Right atrium auricular region (tissue), 2 donors: ENCODE results near the gene KRR1. TPM values are rescaled to one million over a fixed set of nuclear protein-coding genes. Genes with fewer than 3 reads are reported as not detected.
A peak's percentile ranks its signal among the peaks of the same experiment; 100 is the strongest.
"Not testable (repeated sequence)": the region's sequence is repeated elsewhere in the genome, so short reads cannot be mapped to it uniquely, and the experiment has no call there.

Source experiments
- DNase-seq: peaks from one replicate; pipeline ENCODE4 v3.0.0-alpha.2; 2019; ENCODE audit warnings: low spot score
- H3K27ac ChIP-seq, 2 donors: fragments of 200-600 bp; sonication (generic); 1 replicate in 1 of 2; 2 replicates in 1 of 2; pipeline ENCODE4 v1.5.1; 2016 to 2019
- H3K27me3 ChIP-seq, 2 donors: fragments of 200-600 bp; sonication (generic); one replicate each; pipeline versions ENCODE4 v1.5.1 to v1.6.0; 2017 to 2019
- H3K36me3 ChIP-seq: fragments of 200-600 bp; sonication (generic); one replicate; pipeline ENCODE4 v1.5.1; 2016
- H3K4me1 ChIP-seq, 2 donors: fragments of 200-600 bp; sonication (generic); one replicate each; pipeline versions ENCODE4 v1.5.1 to v1.6.0; 2017 to 2019
- H3K4me3 ChIP-seq, 2 donors: fragments of 200-600 bp; sonication (generic); 1 replicate in 1 of 2; 2 replicates in 1 of 2; pipeline ENCODE4 v1.5.1; 2017 to 2019; ENCODE audit warnings: mild to moderate bottlenecking in 1 of 2, moderate library complexity in 1 of 2
- H3K9me3 ChIP-seq, 2 donors: fragments of 200-600 bp; sonication (generic); one replicate each; pipeline ENCODE4 v1.5.1; 2019
- total RNA-seq, 2 donors: library from RNA; depleted of rRNA; stranded (reverse); fragments of >200 nt; gene quantifications; one replicate each; pipeline ENCODE4 v1.1.0, GENCODE V29; 2016
- TF ChIP-seq, protein P1 (sequence below), 2 donors: fragments of 200-600 bp; sonication (generic); IDR thresholded peaks; one replicate each; pipeline ENCODE4 v1.5.1; 2019; ENCODE audit warnings: antibody characterized with exemption in 2 of 2

The KRR1 gene
- total RNA-seq, 2 donors from 2014 or later, result 12.3 to 23.8 TPM

DNA sequence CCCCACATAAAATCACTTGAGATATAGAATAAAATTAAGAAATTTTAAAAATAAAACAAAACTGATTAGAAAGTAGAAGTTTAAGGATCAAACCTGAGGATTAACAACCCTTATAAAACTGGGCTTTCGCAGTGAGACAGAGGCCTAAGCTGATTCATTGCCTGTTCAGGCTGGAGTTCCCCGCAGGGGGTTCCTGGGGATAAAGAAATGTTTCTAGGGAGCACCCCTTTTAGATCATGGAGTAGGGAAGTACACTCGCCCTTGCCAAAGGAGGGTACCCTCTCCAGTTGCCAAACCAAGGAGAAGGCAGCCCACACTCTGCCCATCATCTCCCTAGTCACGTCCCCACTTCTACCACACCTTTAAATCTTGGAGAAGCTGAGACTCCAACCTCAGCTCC is 24.1 kb downstream of the KRR1 start:
- Histone ChIP-seq H3K27ac (no peak overlapping the region), H3K36me3 (no peaks in the 10 kb centered on the region)

DNA sequence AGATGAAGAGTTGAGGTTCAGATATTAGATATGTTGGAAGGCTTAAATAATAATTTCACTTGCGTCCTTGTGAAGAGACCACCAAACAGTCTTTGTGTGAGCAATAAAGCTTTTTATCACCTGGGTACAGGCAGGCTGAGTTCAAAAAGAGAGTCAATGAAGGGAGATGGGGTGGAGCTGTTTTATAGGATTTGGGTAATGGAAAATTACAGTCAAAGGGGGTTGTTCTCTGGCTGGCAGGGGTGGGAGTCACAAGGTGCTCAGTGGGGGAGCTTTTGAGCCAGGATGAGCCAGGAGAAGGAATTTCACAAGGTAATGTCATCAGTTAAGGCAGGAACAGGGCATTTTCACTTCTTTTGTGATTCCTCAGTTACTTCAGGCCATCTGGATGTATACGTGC is 27.0 kb downstream of the KRR1 start:
- not testable (repeated sequence) for DNase-seq, H3K36me3 ChIP-seq, H3K9me3 ChIP-seq, H3K4me3 ChIP-seq, H3K27ac ChIP-seq, H3K27me3 ChIP-seq, H3K4me1 ChIP-seq

More for the DNA sequence above, 24.1 kb downstream of the KRR1 start:
- DNase-seq, result no peak
- Histone ChIP-seq H3K4me3 (no peak overlapping the region), H3K27me3 (no peaks in the 10 kb centered on the region), H3K4me1 (no peaks in the 10 kb centered on the region), H3K9me3 (no peaks in the 10 kb centered on the region)
- TF ChIP-seq, protein P1, sequence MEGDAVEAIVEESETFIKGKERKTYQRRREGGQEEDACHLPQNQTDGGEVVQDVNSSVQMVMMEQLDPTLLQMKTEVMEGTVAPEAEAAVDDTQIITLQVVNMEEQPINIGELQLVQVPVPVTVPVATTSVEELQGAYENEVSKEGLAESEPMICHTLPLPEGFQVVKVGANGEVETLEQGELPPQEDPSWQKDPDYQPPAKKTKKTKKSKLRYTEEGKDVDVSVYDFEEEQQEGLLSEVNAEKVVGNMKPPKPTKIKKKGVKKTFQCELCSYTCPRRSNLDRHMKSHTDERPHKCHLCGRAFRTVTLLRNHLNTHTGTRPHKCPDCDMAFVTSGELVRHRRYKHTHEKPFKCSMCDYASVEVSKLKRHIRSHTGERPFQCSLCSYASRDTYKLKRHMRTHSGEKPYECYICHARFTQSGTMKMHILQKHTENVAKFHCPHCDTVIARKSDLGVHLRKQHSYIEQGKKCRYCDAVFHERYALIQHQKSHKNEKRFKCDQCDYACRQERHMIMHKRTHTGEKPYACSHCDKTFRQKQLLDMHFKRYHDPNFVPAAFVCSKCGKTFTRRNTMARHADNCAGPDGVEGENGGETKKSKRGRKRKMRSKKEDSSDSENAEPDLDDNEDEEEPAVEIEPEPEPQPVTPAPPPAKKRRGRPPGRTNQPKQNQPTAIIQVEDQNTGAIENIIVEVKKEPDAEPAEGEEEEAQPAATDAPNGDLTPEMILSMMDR (IDR thresholded peaks at IDR 0.05), result no peak

GRCh38 chr12:75483431-75483830 is 28.0 kb downstream of the KRR1 start:
- TF ChIP-seq, protein P1 (IDR thresholded peaks at IDR 0.05), result no peak
- Histone ChIP-seq H3K27ac (peak overlapping the region in 1 of 2 donors; percentile 29), H3K4me3 (peak overlapping the region in 1 of 2 donors; percentile 1), H3K36me3 (no peaks in the 10 kb centered on the region), H3K4me1 (no peaks in the 10 kb centered on the region), H3K27me3 (no peaks in the 10 kb centered on the region), H3K9me3 (no peaks in the 10 kb centered on the region)
- no peak for DNase-seq

GRCh38 chr12:75482646-75483045 is 28.8 kb downstream of the KRR1 start:
- Histone ChIP-seq H3K9me3 (no peaks in the 10 kb centered on the region), H3K4me3 (no peak overlapping the region), H3K36me3 (no peaks in the 10 kb centered on the region), H3K4me1 (no peaks in the 10 kb centered on the region), H3K27me3 (no peaks in the 10 kb centered on the region), H3K27ac (peak overlapping the region in 1 of 2 donors; percentile 29)
- DNase-seq, result no peak
- TF ChIP-seq, protein P1 (IDR thresholded peaks at IDR 0.05), result no peak

- no peak for DNase-seq
- no peaks in the 10 kb centered on the region for H3K27me3 ChIP-seq
- TF ChIP-seq, protein P1 (IDR thresholded peaks at IDR 0.05), result no peak
- no peaks in the 10 kb centered on the region for H3K36me3 ChIP-seq
- H3K27ac ChIP-seq, result peak overlapping the region; percentile 36 to 60
- no peaks in the 10 kb centered on the region for H3K4me1 ChIP-seq
- H3K9me3 ChIP-seq, result no peaks in the 10 kb centered on the region
- H3K4me3 ChIP-seq, result peak overlapping the region; percentile 34 to 38
Observed at GRCh38 chr12:75481774-75482173, 29.6 kb downstream of the KRR1 start.

GRCh38 chr12:75481013-75481705 is 30.2 kb downstream of the KRR1 start:
- peak overlapping the region; percentile 60 to 70 for H3K27ac ChIP-seq
- H3K36me3 ChIP-seq, result no peaks in the 10 kb centered on the region
- H3K9me3 ChIP-seq, result no peaks in the 10 kb centered on the region
- peak overlapping the region; percentile 34 to 38 for H3K4me3 ChIP-seq
- H3K27me3 ChIP-seq, result no peaks in the 10 kb centered on the region
- TF ChIP-seq, protein P1 (IDR thresholded peaks at IDR 0.05), result no peak
- DNase-seq, result no peak
- no peaks in the 10 kb centered on the region for H3K4me1 ChIP-seq
